Kidney epithelial cell (primary cell): ENCODE results near the gene PDHA1. TPM values are rescaled to one million over a fixed set of nuclear protein-coding genes. Genes with fewer than 3 reads are reported as not detected.

Experiments used
- DNase-seq: peaks from one replicate; pipeline ENCODE4 v3.0.0-alpha.2; 2010; ENCODE audit warnings: low read depth
- H3K27me3 ChIP-seq: 2 replicates; pipeline ENCODE4 v1.6.0; 2011; ENCODE audit warnings: low read length; ENCODE audit not compliant: control insufficient read depth, insufficient read depth
- H3K36me3 ChIP-seq: 2 replicates; pipeline ENCODE4 v1.5.1; 2011; ENCODE audit warnings: low read length; ENCODE audit not compliant: control insufficient read depth, insufficient read depth
- H3K4me3 ChIP-seq: 2 replicates; pipeline ENCODE4 v1.5.1; 2011; ENCODE audit warnings: low read depth, mild to moderate bottlenecking, control low read depth, low read length
- CTCF ChIP-seq: IDR thresholded peaks from 2 replicates; pipeline ENCODE4 v1.5.1; 2011; ENCODE audit warnings: mild to moderate bottlenecking, moderate library complexity, low read length, control low read depth, inconsistent platforms; ENCODE audit not compliant: insufficient read depth, poor library complexity, severe bottlenecking
- total RNA-seq: library from RNA; depleted of rRNA; stranded (reverse); fragments of >200 nt; gene quantifications from 2 replicates; pipeline ENCODE4 v1.2.3, GENCODE V29; 2015

Gene PDHA1
- total RNA-seq, 1 donor from 2014 or later: 74.7 TPM

GRCh38 chrX:19350941-19351384 is 7.2 kb downstream of the PDHA1 start:
- Histone ChIP-seq H3K27me3 (no peaks in the 10 kb centered on the region), H3K36me3 (no peaks in the 10 kb centered on the region), H3K4me3 (no peak overlapping the region)
- no peak for TF ChIP-seq CTCF
- no peak for DNase-seq

- DNase-seq: no peak
- H3K36me3 ChIP-seq: no peaks in the 10 kb centered on the region
- H3K27me3 ChIP-seq: no peaks in the 10 kb centered on the region
- no peak for TF ChIP-seq CTCF
- H3K4me3 ChIP-seq: no peak overlapping the region
Observed at GRCh38 chrX:19354625-19355024, 10.9 kb downstream of the PDHA1 start.

GRCh38 chrX:19358521-19358920 is 14.8 kb downstream of the PDHA1 start:
- no peaks in the 10 kb centered on the region for H3K27me3 ChIP-seq
- TF ChIP-seq CTCF: no peak
- no peak for DNase-seq
- H3K4me3 ChIP-seq: no peak overlapping the region
- no peaks in the 10 kb centered on the region for H3K36me3 ChIP-seq

GRCh38 chrX:19360903-19361302 is 17.2 kb downstream of the PDHA1 start:
- Histone ChIP-seq H3K36me3 (no peaks in the 10 kb centered on the region), H3K4me3 (no peak overlapping the region), H3K27me3 (no peaks in the 10 kb centered on the region)
- no peak for TF ChIP-seq CTCF
- DNase-seq: no peak

GRCh38 chrX:19361701-19362100 is 18.0 kb downstream of the PDHA1 start:
- Histone ChIP-seq H3K27me3 (no peaks in the 10 kb centered on the region), H3K4me3 (no peak overlapping the region), H3K36me3 (no peaks in the 10 kb centered on the region)
- no peak for TF ChIP-seq CTCF
- no peak for DNase-seq

GRCh38 chrX:19368576-19368975 is 24.8 kb downstream of the PDHA1 start:
- no peak for DNase-seq
- no peaks in the 10 kb centered on the region for H3K36me3 ChIP-seq
- H3K4me3 ChIP-seq: no peak overlapping the region
- no peaks in the 10 kb centered on the region for H3K27me3 ChIP-seq
- no peak for TF ChIP-seq CTCF
